Hematopoietic multipotent progenitor cell treated with erythropoietin and hydrocortisone succinate and interleukin-3 and kit ligand, for 6 days (in vitro differentiated cells): ENCODE data around the gene PJA1.
A peak's percentile ranks its signal among the peaks of the same experiment; 100 is the strongest.

Experiments
- DNase-seq: peaks from one replicate; pipeline ENCODE4 v3.0.0-alpha.2; 2015

The PJA1 gene, protein sequence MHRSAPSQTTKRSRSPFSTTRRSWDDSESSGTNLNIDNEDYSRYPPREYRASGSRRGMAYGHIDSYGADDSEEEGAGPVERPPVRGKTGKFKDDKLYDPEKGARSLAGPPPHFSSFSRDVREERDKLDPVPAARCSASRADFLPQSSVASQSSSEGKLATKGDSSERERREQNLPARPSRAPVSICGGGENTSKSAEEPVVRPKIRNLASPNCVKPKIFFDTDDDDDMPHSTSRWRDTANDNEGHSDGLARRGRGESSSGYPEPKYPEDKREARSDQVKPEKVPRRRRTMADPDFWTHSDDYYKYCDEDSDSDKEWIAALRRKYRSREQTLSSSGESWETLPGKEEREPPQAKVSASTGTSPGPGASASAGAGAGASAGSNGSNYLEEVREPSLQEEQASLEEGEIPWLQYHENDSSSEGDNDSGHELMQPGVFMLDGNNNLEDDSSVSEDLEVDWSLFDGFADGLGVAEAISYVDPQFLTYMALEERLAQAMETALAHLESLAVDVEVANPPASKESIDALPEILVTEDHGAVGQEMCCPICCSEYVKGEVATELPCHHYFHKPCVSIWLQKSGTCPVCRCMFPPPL

DNA sequence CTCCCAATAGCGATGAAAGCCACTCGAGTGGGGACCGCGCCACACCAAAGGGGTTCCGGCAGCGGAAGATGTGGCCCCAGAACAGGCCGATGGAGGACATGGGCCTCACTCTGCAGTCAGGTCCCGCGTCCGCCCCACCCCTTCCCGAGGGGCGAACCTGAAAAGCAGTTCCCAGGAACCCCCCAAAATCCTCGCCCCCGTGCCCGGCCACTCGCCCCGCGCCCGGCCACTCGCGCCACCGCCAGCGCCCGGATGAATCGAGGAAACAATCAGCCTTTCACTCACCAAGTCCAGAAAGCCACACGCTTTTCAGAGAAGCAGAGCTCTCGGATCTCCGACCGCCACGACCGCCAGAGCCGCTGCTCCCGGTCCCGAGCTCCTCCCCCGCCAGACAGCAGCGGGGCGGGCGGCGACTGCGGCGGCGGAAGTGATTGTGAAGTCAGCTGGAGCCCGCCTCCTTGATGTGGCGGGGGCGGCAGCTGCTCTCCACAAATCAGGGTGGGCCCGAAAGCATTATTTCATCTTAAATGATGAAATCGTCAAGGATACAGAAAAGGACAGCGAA lies at the start of gene PJA1:
PJA1 (minus strand) TSS at position 367 of the 565 bp plus-strand sequence. CDS start 2,380 bp downstream, outside the sequence.
- peak; percentile 62 for DNase-seq

DNA sequence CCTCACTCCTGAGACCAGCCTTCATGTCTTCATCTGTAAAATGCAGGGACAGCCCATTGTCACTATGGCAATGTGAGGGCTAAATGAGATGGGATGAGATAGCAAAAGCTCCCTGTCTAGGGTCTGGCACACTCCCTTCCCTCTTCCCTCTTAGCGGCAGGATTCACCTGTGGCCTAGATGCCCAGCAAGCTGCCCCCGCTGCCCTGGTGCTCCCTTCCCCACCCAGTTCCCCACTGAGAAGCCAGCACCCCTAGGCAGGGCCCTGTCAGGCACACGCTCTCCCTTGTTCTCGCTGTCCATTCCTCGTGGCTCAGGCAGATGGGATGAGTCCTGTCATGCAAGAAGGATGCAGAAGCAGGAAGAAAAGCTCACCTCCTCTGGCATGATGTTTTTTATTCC lies 49.2 kb upstream of the PJA1 start:
- DNase-seq: no peak

DNA sequence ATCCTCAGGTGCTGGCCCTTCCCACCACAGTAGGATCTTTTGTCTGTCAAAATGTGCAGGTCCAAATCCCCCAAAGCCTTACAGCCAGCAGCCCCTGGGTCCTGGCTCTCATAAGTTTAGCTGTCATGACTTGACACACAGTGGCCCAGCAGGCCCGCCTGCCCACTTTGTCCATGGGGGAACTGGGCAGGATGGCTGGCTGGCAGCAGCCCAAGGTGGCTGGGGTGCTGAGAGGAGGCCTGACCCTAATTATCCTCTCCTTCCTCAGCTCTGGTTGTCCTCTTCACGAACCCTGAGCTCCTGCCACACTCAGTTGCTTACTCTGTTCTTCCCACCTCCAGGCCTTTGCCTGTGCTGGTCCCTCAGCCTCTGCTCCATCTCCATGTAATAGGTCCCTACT lies 46.4 kb upstream of the PJA1 start:
- DNase-seq: no peak

DNA sequence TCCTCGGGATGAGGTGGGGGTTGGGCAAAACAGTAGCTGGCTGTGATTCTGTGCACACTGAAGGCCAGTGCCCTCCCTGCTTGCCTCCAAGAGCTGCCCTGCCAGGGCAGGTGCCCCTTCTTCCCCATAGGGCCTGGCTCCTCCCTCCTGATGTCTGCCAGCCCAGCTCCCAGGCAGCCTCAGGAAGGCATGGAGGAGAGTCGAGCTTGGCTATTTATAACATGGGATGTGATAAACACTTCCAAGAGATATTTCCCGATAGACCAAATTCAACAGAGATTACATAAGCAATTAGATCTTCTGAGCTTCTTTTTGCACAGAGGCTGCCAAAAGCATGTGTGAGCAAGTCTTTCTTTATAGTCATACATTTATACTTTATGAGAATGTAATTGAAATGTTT lies 45.3 kb upstream of the PJA1 start:
- no peak for DNase-seq

DNA sequence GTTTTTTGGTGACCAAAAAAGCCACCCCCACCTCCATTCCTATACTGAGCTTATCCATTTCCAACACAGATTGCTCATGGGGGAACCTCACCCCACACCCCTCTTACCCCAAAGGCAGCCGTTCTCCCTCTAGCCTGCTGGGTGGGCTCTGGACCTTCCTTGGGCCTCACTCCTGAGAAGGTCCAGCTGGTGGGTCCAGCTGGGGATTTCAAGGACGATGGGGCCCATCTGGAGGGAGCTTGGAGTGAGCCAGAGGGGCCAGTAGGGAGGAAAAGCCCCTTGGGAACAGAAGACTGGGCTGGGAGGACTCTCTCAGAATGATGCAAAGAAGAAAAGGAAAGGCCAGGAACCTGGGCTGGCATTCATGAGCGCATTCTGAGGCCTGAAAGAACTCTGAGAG lies 42.0 kb upstream of the PJA1 start:
- no peak for DNase-seq

DNA sequence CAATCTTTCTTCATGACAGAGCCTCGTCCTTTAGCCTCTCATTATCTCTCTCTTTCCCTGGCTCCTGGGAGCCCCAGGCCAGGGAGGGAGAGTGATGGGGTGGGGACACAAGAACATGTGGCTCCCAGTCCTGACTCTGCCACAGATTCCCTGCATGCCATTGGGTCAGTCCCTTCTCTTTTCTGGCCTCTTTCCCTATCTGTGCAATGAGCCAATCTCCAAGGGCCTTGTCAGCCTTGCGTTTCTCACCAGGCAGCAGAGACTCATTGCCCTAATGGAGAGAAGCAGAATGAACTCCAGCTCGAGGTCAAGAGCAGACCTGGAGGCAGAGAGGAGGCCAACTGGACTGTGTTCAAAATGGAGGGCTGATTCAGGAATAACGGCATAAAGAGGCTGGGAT lies 38.4 kb upstream of the PJA1 start:
- no peak for DNase-seq

DNA sequence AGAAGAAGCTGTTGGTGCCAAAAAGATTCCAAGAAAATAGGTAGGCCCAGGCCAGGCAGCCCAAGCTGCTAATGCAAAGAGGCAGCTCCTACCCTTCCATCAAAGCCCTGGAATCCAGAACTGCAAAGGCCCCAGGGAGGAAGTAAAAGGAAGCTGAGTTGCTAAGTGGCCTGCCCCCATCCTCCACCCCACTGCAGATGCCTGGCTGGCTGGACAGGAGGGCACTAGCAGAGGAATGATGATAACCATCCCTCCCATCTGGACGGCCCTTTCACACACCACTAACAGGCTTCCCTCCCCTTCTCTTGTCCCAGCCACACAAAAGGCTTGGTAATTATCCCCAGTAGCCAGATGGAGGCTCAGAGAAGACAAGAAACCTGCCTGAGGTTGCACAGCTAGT lies 32.4 kb upstream of the PJA1 start:
- DNase-seq: no peak

DNA sequence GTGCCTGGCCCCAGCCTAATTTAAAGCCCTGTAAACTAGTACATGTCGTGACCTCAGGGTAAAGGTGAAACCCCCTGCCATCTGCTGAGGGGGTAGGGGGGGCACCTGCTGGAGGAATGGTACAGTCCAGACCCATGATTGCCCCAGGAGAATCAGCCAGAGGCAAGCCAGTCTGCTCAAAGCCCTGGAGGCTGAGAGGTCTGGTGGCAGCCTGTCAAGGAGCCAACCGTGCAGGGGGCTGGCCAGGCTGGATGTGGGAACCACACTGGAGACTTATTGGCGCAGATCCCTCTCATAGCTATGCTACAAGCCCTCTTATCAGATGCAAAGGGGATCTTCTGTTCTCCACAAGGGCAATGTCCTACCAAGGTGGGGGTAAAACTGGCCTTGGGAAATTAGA lies 31.4 kb upstream of the PJA1 start:
- no peak for DNase-seq

DNA sequence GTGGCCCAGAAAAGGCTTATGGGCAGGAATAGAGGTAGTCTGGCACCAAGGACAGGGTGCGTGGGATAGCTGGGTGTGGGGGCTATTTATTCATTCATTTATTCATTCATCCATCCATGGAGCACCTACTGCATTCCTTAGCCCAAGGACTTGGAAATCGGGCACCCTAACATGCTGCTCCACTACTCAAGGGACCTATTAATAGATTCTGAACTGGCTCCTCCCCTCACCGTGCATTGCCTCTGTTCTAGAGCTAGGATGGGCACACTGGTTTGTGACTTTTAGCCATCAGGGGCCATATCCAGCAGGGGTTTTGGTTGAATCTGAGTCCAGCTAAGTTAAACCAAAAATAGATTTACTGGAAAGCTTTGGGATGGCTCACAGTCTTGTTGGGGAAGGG lies 30.6 kb upstream of the PJA1 start:
- no peak for DNase-seq

DNA sequence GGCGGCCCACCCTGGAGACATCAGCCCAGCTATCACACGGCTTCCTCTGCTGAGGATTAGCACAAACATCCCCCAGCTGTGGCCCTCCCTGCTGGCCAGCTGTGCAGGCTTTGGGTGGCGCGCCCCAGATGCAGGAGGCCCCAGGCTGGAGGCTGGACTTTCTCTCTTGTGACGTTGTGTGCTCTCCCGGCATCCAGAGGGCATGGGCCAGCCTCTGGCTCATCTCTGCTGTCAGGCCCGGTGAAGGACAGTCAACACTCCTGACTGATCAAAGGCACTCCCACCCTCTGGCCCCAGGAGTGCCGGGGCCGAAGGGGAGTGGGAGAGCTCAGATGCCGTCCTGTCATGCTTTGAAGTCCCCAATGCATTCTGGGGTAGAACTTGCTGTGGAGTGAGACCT lies 29.9 kb upstream of the PJA1 start:
- no peak for DNase-seq

DNA sequence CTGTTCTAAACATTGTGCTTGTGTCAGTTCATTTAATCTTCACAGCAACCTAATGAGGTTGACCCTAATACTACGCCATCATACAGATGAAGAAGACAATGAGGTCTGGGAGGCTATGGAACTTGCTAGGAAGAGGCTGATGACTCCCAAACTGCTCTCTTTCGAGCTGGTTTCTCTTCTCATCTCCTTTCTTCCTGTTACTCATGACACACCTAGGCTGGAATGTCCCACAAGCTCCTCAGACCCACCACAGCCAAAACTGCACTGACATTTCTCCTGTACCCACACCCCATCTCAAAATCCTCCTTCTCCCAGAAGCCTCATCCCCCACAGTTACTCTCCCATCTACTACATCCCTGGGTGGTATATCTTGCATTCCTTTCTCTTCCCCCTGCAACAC lies 27.4 kb upstream of the PJA1 start:
- no peak for DNase-seq

DNA sequence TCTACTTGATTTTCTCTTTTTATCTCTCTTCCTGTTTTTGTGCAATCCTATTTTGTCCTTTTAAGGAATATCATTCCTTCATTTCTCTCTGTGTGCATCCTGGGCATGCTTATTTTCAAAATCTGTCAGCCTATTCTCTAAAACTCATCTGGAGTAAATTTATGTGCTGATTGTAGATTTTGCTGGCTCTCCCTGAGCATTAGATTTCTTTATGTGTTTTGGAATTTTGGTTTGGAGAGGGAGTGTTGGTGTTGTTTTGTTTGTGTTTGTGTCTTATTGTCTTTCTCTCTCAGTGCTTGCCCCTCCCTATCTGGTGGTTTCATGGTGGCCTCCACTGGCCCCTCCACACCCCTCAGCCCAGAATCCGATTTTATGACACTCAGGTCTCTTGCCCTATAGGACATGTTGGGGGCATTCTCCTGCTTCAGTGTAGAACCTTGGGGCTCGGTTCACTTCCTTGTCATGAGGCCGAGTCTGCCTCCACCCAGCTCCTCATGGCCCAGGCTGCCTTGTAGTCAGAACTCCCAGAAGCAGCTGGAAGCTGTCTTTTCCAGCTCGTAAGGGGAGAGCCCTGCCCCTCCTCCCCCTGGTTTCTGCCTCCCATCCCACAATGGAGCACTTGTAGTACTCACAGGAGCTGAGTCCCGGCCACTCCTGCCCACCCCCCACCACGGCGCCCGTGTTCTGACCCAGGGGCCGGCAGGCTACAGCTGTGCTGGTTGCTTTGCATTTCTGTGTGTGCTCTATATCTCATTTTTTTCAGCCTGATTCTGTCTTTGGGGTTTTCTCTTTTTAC lies 24.5 kb upstream of the PJA1 start:
- no peak for DNase-seq

DNA sequence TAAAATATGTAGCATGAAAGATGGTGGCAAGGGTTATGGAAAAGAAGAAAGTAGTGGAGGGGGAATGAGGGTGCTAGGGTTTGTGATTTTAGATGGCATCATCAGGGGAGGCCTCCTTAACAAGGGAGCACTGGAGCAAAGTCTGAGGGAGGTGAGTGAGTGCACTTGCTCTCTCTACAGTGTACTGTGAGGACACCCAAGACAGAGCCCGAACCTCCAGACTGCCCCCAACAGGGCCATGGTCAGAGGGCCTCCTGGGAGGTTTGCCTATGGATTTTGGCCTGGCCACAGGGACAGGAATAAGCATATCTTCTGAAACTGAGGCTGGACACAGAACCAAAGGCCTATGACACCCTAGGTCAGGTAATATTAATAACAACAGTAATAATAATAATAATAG lies 21.4 kb upstream of the PJA1 start:
- DNase-seq: no peak

DNA sequence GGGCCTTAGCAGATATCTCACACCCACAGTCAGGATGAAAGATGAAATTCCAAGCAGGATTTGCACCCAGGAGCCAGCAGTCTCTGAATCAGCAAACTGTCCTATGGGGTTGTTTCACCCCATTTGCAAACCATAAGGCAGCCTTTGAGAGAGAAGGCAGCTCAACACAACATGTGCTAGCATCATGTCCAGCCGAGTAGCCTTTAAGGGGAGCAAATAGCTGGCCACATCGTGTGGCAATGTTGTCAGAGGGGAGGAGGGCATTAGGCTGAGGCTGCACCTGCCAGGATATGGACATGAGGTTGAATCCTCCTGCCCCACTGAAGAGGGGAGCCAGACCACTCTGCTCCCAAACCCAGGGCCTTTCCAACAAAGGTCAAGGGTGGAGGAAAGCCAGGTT lies 20.6 kb upstream of the PJA1 start:
- DNase-seq: no peak

DNA sequence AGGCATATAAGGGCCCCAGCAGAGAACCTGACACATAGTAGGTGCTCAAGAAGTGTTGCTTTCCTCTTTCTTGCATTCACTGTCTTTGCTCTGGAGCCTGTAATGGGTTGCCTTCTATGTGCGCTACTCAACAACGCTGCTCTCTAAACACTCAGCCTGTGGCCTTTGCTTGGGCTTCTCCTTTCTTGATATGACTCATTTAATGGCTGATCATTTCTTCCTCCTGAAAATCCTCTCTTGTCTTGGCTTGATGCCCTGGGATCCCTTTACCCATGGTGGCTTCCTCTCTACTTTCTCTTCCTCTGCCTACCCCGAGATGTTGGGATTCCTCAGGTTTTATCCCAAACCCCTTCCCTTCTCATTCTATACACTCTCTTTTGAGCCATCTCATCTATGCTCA lies 19.9 kb upstream of the PJA1 start:
- DNase-seq: no peak

DNA sequence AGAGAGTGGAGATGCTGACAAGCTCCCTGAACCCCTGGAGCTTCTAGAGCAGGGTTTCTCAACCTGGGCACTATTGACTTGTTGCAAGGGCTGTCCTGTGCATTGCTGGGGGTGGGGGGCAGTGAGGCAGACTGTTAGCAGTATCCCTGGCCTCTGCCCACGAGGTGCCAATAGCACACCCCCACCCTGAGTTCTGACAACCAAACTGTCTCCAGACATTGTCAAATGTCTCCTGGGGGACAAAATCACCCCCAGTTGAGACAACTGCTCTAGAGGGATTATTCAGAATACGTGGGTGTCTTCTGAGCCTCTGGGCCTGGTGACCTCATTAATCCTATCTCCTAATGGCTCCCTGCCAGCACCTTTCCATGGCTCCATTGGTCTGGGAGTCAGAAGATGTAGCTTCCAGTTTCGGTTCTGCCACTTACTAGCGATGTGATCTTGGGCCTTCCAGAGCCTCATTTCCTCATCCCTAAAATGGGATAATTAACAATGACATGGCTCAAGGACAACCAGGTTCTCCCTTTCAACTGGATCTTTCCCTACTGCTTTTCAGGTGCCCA lies 17.6 kb upstream of the PJA1 start:
- DNase-seq: no peak

DNA sequence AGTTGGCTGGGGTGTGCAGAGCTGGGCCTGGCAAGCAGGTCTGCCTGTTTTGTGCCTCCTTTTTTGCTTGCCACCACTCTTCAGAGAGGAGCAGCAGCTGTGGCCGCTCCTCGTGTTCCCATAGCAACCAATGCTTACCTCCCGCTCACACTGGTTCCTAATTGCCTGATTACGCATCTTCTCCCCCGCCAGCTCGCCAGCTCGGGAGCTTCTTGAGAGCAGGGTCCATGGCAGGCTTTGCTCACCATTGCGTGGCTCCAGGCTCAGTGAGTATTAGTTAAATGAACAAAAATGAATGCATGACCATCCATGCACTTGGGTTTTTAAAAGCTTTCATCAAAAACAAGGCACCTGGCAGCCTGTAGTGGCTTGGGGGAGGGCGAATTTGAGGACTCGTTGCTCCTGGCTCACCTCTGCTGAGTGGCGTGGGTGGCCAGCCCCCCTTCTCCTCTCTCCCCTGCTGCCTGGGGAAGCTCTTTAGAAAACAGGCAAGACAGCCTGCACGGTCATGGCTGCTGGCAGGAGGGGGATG lies 14.2 kb upstream of the PJA1 start:
- no peak for DNase-seq

DNA sequence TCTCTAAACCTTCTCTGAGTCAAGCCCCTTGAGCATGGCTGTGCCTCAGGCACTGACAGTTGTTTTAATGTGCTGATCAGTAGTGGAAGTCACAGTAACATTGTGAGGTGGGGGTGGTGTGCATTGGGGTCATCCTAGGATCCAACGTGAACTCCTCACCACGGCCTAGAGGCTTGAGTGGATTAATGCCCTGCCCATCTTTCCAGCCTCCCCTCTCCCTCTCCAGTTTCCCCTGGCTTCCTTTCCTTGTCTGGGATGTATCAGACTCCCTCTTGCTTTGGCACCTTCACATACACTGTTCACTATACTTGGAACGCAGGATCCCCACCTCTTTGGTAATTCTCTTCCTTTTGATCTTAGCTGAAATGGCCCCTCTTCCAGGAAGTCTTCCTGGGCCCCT lies 13.3 kb upstream of the PJA1 start:
- DNase-seq: no peak

DNA sequence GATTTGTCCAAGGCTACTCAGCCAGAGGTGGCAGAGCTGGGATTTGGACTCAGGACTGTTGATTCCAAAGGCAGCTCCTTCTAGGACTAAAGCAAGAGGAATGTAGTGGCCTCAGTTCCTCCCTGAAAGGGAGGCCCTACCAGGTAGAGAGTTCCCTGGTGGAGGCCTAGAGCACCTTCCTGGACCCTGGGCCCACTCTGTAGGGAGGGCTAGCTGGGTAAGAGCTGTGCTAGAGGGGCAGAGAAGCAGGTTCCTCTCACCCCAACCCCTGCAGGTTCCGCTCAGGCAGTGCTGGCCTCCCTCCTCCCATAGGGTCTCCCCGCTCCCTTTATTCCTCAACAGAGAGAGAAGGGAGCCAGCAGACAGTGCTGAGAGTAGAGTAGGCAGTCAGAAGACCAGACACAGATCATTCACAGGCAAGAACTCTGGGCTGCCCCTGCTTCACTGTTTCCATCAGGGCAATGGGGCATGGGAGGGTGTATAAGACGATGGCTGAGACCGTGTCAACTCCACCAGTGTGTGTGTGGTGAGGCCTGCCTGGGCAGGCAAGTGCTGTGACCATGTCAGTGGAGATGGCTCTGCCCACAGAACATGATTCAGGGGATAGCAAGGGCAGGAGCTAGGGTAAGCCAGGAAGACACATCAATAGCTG lies 12.4 kb upstream of the PJA1 start:
- DNase-seq: no peak

DNA sequence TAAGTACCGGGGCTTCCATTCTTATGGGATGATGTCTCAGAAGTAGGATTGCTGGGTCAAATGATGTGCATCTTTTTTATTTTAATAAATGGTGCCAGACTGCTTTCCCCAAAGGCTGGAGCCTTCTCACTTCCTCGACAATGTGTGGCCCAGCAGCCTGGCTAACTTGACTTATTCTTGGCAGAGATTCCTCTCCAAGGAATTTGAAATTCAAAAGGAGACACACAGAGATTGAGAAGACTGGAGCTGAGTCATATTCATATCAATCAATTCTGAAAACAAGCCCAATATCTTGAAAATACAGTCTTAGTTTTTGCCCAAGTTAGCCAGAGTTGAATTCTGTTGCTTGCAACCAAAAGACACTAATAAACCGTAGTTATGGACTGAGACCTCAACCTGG lies 10.8 kb upstream of the PJA1 start:
- DNase-seq: no peak

DNA sequence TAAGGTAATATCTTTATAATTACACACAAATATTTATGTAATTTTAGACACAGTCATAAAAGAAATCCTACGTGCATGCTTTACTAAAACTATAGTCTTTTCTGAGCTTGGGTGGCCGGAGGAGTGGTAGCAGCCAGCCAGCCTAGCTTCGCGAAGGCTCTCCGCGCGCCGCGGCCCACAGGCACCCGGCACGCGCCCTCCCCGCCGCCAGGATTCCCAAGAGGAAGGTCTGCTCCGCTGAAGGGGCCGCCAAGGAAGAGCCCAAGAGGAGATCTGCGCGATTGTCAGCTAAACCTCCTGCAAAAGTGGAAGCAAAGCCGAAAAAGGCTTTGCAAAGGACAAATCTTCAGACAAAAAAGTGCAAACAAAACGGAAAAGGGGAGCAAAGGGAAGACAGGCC lies 8.7 kb upstream of the PJA1 start:
- no peak for DNase-seq

DNA sequence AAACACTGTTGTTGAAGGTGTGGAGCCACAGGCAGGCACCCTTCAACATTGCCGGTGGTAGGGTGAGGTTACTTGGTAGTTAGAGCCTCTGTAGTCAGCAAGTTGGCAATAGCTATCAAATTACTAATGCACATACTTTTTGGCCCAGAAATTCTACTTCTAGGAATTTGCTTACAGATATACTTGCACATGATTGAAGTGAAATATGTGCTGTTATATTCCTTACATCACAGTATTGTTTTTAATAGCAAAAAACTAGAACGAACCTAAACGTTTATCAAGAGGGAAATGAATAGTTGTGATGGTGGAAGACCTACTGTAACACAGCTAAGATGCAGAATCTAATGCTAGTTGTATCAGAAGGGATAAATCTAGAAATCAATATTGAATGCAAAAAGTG lies 7.7 kb upstream of the PJA1 start:
- no peak for DNase-seq

DNA sequence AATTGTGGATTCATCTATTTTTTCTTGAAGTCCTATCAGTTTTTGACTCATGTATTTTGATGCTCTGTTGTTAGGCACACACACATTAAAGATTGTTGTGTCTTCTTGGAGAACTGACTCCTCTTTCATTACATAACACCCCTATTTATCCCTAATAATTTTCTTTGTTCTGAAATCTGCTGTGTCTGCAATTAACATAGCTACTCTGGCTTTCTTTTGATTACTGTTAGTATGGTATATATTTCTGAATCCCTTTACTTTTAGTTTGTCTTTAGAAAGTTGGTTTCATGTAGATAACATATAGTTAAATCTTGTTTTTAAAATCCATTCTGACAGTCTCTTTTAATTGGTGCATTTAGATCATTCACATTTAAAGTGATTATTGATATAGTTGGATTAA lies 5.1 kb upstream of the PJA1 start:
- no peak for DNase-seq
